Measurements from ENCODE around the gene PROSER2. TPM values are rescaled to one million over a fixed set of nuclear protein-coding genes. Genes with fewer than 3 reads are reported as not detected.

The PROSER2 gene
- total RNA-seq, 2 donors from 2014 or later, result 29.3 to 58.3 TPM

- no peak for TF ChIP-seq POLR2A (IDR thresholded peaks at IDR 0.05)
- TF ChIP-seq CTCF (IDR thresholded peaks at IDR 0.05), result no peak
- H3K9me3 ChIP-seq, result no peaks in the 10 kb centered on the region
- H3K4me3 ChIP-seq, result no peak overlapping the region
- 90 to 92% methylated on average over 21 to 22 of the region's 22 CpGs for WGBS, 2 donors
- H3K27me3 ChIP-seq, result no peaks in the 10 kb centered on the region
- ATAC-seq (no peak), DNase-seq (no peak)
- no peak overlapping the region for H3K27ac ChIP-seq
- H3K36me3 ChIP-seq (replicated peaks in 1 of 2; ENCODE audit: insufficient read depth in 1 of 2, low read depth in 2 of 2), result no peaks in the 10 kb centered on the region
- no peaks in the 10 kb centered on the region for H3K4me1 ChIP-seq
- intact Hi-C loops (cut with DNase I), result no loop called here
These were observed 68.8 kb downstream of the PROSER2 start for GRCh38 chr10:11891776-11892486.

- 85 to 86% methylated on average over 14 to 22 of the region's 22 CpGs for WGBS, 2 donors
- Histone ChIP-seq H3K4me1 (peaks cover 12% of the 10 kb centered on the region), H3K9me3 (no peaks in the 10 kb centered on the region), H3K27me3 (no peaks in the 10 kb centered on the region), H3K36me3 (replicated peaks in 1 of 2; ENCODE audit: insufficient read depth in 1 of 2, low read depth in 2 of 2) (no peaks in the 10 kb centered on the region), H3K27ac (peak overlapping the region in 1 of 4 donors; percentile 12), H3K4me3 (no peak overlapping the region)
- DNase-seq (no peak), ATAC-seq (no peak)
- intact Hi-C loops (cut with DNase I), result no loop called here
- no peak for TF ChIP-seq POLR2A (IDR thresholded peaks at IDR 0.05)
These were observed 70.7 kb downstream of the PROSER2 start for GRCh38 chr10:11893749-11894278.

- Histone ChIP-seq H3K4me3 (no peak overlapping the region), H3K27ac (no peak overlapping the region), H3K27me3 (no peaks in the 10 kb centered on the region), H3K4me1 (peaks cover 19% of the 10 kb centered on the region), H3K9me3 (no peaks in the 10 kb centered on the region), H3K36me3 (replicated peaks in 1 of 2; ENCODE audit: insufficient read depth in 1 of 2, low read depth in 2 of 2) (no peaks in the 10 kb centered on the region)
- TF ChIP-seq POLR2A (IDR thresholded peaks at IDR 0.05) (no peak), CTCF (IDR thresholded peaks at IDR 0.05) (no peak)
- intact Hi-C loops (cut with DNase I), result no loop called here
- DNase-seq (no peak), ATAC-seq (no peak)
- 81 to 93% methylated on average over 46 of the region's 47 CpGs for WGBS, 2 donors
These were observed 71.4 kb downstream of the PROSER2 start for GRCh38 chr10:11894381-11895107.

- Histone ChIP-seq H3K27ac (no peak overlapping the region), H3K9me3 (no peaks in the 10 kb centered on the region), H3K36me3 (replicated peaks in 1 of 2; ENCODE audit: insufficient read depth in 1 of 2, low read depth in 2 of 2) (no peaks in the 10 kb centered on the region), H3K4me1 (peaks cover 19% of the 10 kb centered on the region), H3K27me3 (no peaks in the 10 kb centered on the region), H3K4me3 (no peak overlapping the region)
- no peak for DNase-seq
- TF ChIP-seq CTCF (IDR thresholded peaks at IDR 0.05) (no peak), POLR2A (IDR thresholded peaks at IDR 0.05) (no peak)
- ATAC-seq, result no peak
- intact Hi-C loops (cut with DNase I), result no loop called here
- WGBS, 2 donors, result 93 to 96% methylated on average over 11 of the region's 11 CpGs
These were observed 71.9 kb downstream of the PROSER2 start for GRCh38 chr10:11895108-11895466.

- no peak overlapping the region for H3K27ac ChIP-seq
- peaks cover 19% of the 10 kb centered on the region for H3K4me1 ChIP-seq
- no peaks in the 10 kb centered on the region for H3K9me3 ChIP-seq
- 79 to 82% methylated on average over 5 of the region's 5 CpGs for WGBS, 2 donors
- no peaks in the 10 kb centered on the region for H3K27me3 ChIP-seq
- DNase-seq (no peak), ATAC-seq (no peak)
- H3K36me3 ChIP-seq (replicated peaks in 1 of 2; ENCODE audit: insufficient read depth in 1 of 2, low read depth in 2 of 2), result no peaks in the 10 kb centered on the region
- H3K4me3 ChIP-seq, result no peak overlapping the region
- TF ChIP-seq CTCF (IDR thresholded peaks at IDR 0.05) (no peak), POLR2A (IDR thresholded peaks at IDR 0.05) (no peak)
- intact Hi-C loops (cut with DNase I), result no loop called here
These were observed 72.4 kb downstream of the PROSER2 start for GRCh38 chr10:11895598-11895997.

Data from body of pancreas (tissue), 4 donors.